Endometrial microvascular endothelial cells (primary cell): ENCODE data around the gene ATP5MC2. TPM values are rescaled to one million over a fixed set of nuclear protein-coding genes. Genes with fewer than 3 reads are reported as not detected.

Source experiments
- in situ Hi-C: cut with HindIII; loops from 2 replicates; pipeline ENCODE4 v1.10.0; 2017; ENCODE audit warnings: low sequenced_read_pairs, low pct_unique_long_range_greater_than_20kb; ENCODE audit errors: inconsistent ontology term
- total RNA-seq: library from RNA; depleted of rRNA; stranded (reverse); fragments of >200 nt; gene quantifications from one replicate; pipeline ENCODE4 v1.2.3, GENCODE V29; 2015; ENCODE audit errors: inconsistent ontology term

The ATP5MC2 gene
- total RNA-seq, 1 donor from 2014 or later: 587 TPM

GRCh38 chr12:53623548-53624385 is 52.1 kb downstream of the ATP5MC2 start:
- in situ Hi-C loops: no loop called here

GRCh38 chr12:53622724-53623123 is 53.2 kb downstream of the ATP5MC2 start:
- in situ Hi-C loops: no loop called here

GRCh38 chr12:53618275-53618674 is 57.6 kb downstream of the ATP5MC2 start:
- in situ Hi-C loops: no loop called here

- in situ Hi-C loops: no loop called here
Measured at GRCh38 chr12:53617700-53618099, 58.2 kb downstream of the ATP5MC2 start.

GRCh38 chr12:53616950-53617349 is 58.9 kb downstream of the ATP5MC2 start:
- in situ Hi-C loops: no loop called here

Other genes starting within 250 kb of the ATP5MC2 start
- 91.8 TPM for gene PRR13, start 234.3 kb downstream of the ATP5MC2 start, total RNA-seq
- 407 TPM for gene PCBP2, start 224.0 kb downstream of the ATP5MC2 start, total RNA-seq
- 11.8 TPM for gene MAP3K12, start 176.6 kb downstream of the ATP5MC2 start, total RNA-seq
- gene TARBP2, start 174.8 kb downstream of the ATP5MC2 start, total RNA-seq: 43.3 TPM
- gene NPFF, start 168.6 kb downstream of the ATP5MC2 start, total RNA-seq: not detected
- gene ATF7, start 49.7 kb downstream of the ATP5MC2 start, total RNA-seq: 39.3 TPM
- gene CALCOCO1, start 51.4 kb upstream of the ATP5MC2 start, total RNA-seq: 38.3 TPM
- gene CISTR, start 75.9 kb upstream of the ATP5MC2 start, total RNA-seq: not detected